Neural cell (in vitro differentiated cells): ENCODE results near the gene IP6K1. TPM values are rescaled to one million over a fixed set of nuclear protein-coding genes. Genes with fewer than 3 reads are reported as not detected.

Source experiments
- H2AFZ ChIP-seq: fragments of 200-600, 300-800 bp; sonication (generic), shearing (Covaris generic); 2 replicates; pipeline ENCODE4 v1.6.0; 2014; ENCODE audit warnings: low read depth, mild to moderate bottlenecking, antibody characterized with exemption, low read length, moderate library complexity
- H3F3A ChIP-seq: fragments of 200-600 bp; shearing (Covaris generic); 2 replicates; pipeline ENCODE4 v1.6.1; 2016; ENCODE audit warnings: mild to moderate bottlenecking, moderate library complexity, mixed read lengths, antibody characterized with exemption, low read length; ENCODE audit not compliant: insufficient read depth, poor library complexity, severe bottlenecking
- H3K27ac ChIP-seq: fragments of 200-600, 300-800 bp; sonication (generic), shearing (Covaris generic); 2 replicates; pipeline ENCODE4 v1.5.1; 2014; ENCODE audit warnings: mild to moderate bottlenecking, low read length, moderate library complexity
- H3K27me3 ChIP-seq: fragments of 300-800, 200-600 bp; sonication (generic), shearing (Covaris generic); 2 replicates; pipeline ENCODE4 v1.6.0; 2014; ENCODE audit warnings: mild to moderate bottlenecking, low read depth, low read length, moderate library complexity; ENCODE audit not compliant: insufficient read depth
- H3K36me3 ChIP-seq: fragments of 300-800, 200-600 bp; sonication (generic), shearing (Covaris generic); 2 replicates; pipeline ENCODE4 v1.5.1; 2014; ENCODE audit warnings: mild to moderate bottlenecking, antibody characterized with exemption, low read length, moderate library complexity; ENCODE audit not compliant: insufficient read depth
- H3K4me2 ChIP-seq: fragments of 300-800, 200-600 bp; sonication (generic), shearing (Covaris generic); 2 replicates; pipeline ENCODE4 v1.6.0; 2014; ENCODE audit warnings: mild to moderate bottlenecking, low read length
- H3K4me3 ChIP-seq: fragments of 300-800, 200-600 bp; sonication (generic), shearing (Covaris generic); 2 replicates; pipeline ENCODE4 v1.5.1; 2014; ENCODE audit warnings: mild to moderate bottlenecking, low read length, moderate library complexity
- H3K79me2 ChIP-seq: fragments of 200-600 bp; shearing (Covaris generic); replicated peaks from 2 replicates; pipeline ENCODE4 v1.6.0; 2014; ENCODE audit warnings: mild to moderate bottlenecking, low read length, moderate library complexity; ENCODE audit not compliant: insufficient read depth
- H3K9ac ChIP-seq: fragments of 300-800, 200-600 bp; sonication (generic), shearing (Covaris generic); 2 replicates; pipeline ENCODE4 v1.6.1; 2016; ENCODE audit warnings: mild to moderate bottlenecking, low read length, mixed read lengths
- H3K9me2 ChIP-seq: fragments of 200-600 bp; shearing (Covaris generic); 2 replicates; pipeline ENCODE4 v1.6.1; 2016; ENCODE audit warnings: mild to moderate bottlenecking, low read length, mixed read lengths; ENCODE audit not compliant: insufficient read depth
- H3K9me3 ChIP-seq: fragments of 200-600, 300-800 bp; sonication (generic), shearing (Covaris generic); 2 replicates; pipeline ENCODE4 v1.6.1; 2016; ENCODE audit warnings: mild to moderate bottlenecking, mixed run types, low read length, moderate library complexity, mixed read lengths
- H4K20me1 ChIP-seq: fragments of 200-600 bp; shearing (Covaris generic); 2 replicates; pipeline ENCODE4 v1.6.1; 2016; ENCODE audit warnings: mild to moderate bottlenecking, mixed run types; ENCODE audit not compliant: insufficient read depth
- EP300 ChIP-seq: fragments of 450-650 bp; conservative IDR thresholded peaks from 2 replicates; pipeline ENCODE4 v1.6.1; 2014; ENCODE audit warnings: antibody characterized with exemption, mild to moderate bottlenecking, moderate library complexity; ENCODE audit not compliant: poor library complexity, severe bottlenecking
- EZH2 ChIP-seq: fragments of 200-600, 300-800 bp; shearing (Covaris generic), sonication (generic); IDR thresholded peaks from 2 replicates; pipeline ENCODE4 v1.6.1; 2014; ENCODE audit warnings: antibody characterized with exemption, low read length, borderline replicate concordance, mild to moderate bottlenecking; ENCODE audit not compliant: insufficient read depth, poor library complexity, severe bottlenecking
- MXI1 ChIP-seq: fragments of 450-650 bp; conservative IDR thresholded peaks from 2 replicates; pipeline ENCODE4 v1.6.1; 2014; ENCODE audit warnings: antibody characterized with exemption, mild to moderate bottlenecking; ENCODE audit not compliant: poor library complexity, severe bottlenecking
- POLR2AphosphoS5 ChIP-seq: IDR thresholded peaks from 2 replicates; pipeline ENCODE4 v1.6.1; 2012
- RAD21 ChIP-seq: fragments of 450-650 bp; conservative IDR thresholded peaks from 2 replicates; pipeline ENCODE4 v1.6.1; 2014; ENCODE audit warnings: antibody characterized with exemption, mild to moderate bottlenecking, moderate library complexity
- SMC3 ChIP-seq: fragments of 450-650 bp; conservative IDR thresholded peaks from 2 replicates; pipeline ENCODE4 v1.6.1; 2014; ENCODE audit warnings: antibody characterized with exemption, mild to moderate bottlenecking, moderate library complexity; ENCODE audit not compliant: poor library complexity
- TAF1 ChIP-seq: IDR thresholded peaks from 2 replicates; pipeline ENCODE4 v1.6.1; 2012; ENCODE audit warnings: low read depth
- polyA plus RNA-seq: library from polyadenylated mRNA; depleted of rRNA; stranded (reverse); fragments of >200 nt; gene quantifications from 2 replicates; pipeline ENCODE4 v1.2.3, GENCODE V29; 2014
- TF ChIP-seq, protein P1 (sequence below): IDR thresholded peaks from 2 replicates; pipeline ENCODE4 v1.6.1; 2012; ENCODE audit warnings: borderline replicate concordance
- TF ChIP-seq, protein P2 (sequence below): fragments of 450-650 bp; IDR thresholded peaks from 2 replicates; pipeline ENCODE4 v1.5.1; 2014; ENCODE audit warnings: antibody characterized with exemption, mild to moderate bottlenecking, moderate library complexity; ENCODE audit not compliant: poor library complexity, severe bottlenecking

IP6K1 gene
- polyA plus RNA-seq, 1 donor from 2014 or later, result 52.7 TPM

DNA sequence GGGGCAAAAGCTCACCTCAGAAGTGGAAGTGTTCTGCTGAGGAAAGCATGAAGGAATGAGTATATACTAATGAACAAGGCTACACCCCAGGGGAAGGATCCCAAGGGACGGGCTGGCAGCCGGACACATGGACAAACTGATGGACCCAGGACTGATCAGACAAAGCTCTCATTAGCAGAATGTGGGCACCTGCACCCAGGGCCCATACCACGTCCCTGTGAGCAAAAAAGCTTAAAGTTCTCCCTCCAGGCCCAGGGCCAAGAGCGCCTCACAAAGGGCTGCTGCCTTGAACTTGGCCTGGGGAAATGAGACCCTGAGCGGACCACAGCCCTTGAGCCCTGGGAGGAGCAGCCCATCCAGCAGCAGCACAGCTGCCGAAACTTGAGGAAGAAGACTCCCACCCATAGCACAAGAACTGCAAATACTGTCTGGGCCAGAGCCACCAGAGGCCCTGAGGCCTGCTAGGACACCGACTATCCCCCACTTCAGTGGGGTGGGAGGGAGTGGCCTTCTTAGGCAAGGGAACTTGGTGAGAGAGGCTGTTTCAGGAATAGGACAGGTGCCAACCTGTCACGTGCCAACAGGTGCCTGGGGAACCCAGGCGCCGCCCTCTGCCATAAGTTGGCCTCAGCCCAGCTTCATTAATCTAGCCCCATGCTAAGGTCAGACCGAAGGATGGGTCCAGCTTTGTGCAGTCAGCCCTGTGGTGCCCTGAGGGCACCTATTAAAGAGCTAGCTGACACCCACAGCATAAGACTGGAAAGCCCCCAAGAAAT is 60.2 kb downstream of the IP6K1 start:
- no peaks in the 10 kb centered on the region for H3F3A ChIP-seq
- H3K36me3 ChIP-seq, result no peaks in the 10 kb centered on the region

DNA sequence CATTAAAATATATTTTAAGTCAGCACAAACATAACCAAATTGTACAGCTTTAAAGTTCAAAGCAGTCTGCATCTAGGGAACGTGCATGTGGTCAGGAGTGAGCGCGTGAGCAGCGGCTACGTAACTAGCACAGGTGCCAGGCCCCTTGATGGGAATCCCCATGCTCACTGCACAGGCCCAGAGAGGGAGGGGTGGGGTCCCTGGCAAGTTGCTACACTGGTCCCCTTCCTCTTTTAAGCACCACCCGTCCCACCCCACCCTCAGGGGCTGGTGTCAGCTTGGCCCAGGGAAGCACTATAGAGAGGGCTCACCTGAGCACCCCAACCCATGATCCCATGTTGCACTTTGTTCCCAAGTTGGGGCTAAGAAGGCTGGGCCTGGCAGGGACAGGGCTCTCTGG is 61.8 kb downstream of the IP6K1 start:
- H3F3A ChIP-seq, result no peaks in the 10 kb centered on the region
- H3K9ac ChIP-seq, result no peak overlapping the region
- no peaks in the 10 kb centered on the region for H3K79me2 ChIP-seq
- no peaks in the 10 kb centered on the region for H3K27me3 ChIP-seq
- H2AFZ ChIP-seq, result no peak overlapping the region
- H4K20me1 ChIP-seq, result no peaks in the 10 kb centered on the region
- peak overlapping the region; percentile 34 for H3K27ac ChIP-seq
- H3K9me2 ChIP-seq, result no peaks in the 10 kb centered on the region
- H3K36me3 ChIP-seq, result no peaks in the 10 kb centered on the region
- peak overlapping the region; percentile 84 for H3K4me2 ChIP-seq
- no peaks in the 10 kb centered on the region for H3K9me3 ChIP-seq
- H3K4me3 ChIP-seq, result peak overlapping the region; percentile 99
- TF ChIP-seq EP300 (no peak), MXI1 (no peak), EZH2 (no peak), RAD21 (no peak), POLR2AphosphoS5 (no peak), SMC3 (no peak), TAF1 (no peak)
- TF ChIP-seq, protein P1, sequence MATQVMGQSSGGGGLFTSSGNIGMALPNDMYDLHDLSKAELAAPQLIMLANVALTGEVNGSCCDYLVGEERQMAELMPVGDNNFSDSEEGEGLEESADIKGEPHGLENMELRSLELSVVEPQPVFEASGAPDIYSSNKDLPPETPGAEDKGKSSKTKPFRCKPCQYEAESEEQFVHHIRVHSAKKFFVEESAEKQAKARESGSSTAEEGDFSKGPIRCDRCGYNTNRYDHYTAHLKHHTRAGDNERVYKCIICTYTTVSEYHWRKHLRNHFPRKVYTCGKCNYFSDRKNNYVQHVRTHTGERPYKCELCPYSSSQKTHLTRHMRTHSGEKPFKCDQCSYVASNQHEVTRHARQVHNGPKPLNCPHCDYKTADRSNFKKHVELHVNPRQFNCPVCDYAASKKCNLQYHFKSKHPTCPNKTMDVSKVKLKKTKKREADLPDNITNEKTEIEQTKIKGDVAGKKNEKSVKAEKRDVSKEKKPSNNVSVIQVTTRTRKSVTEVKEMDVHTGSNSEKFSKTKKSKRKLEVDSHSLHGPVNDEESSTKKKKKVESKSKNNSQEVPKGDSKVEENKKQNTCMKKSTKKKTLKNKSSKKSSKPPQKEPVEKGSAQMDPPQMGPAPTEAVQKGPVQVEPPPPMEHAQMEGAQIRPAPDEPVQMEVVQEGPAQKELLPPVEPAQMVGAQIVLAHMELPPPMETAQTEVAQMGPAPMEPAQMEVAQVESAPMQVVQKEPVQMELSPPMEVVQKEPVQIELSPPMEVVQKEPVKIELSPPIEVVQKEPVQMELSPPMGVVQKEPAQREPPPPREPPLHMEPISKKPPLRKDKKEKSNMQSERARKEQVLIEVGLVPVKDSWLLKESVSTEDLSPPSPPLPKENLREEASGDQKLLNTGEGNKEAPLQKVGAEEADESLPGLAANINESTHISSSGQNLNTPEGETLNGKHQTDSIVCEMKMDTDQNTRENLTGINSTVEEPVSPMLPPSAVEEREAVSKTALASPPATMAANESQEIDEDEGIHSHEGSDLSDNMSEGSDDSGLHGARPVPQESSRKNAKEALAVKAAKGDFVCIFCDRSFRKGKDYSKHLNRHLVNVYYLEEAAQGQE, result no peak
- TF ChIP-seq, protein P2, sequence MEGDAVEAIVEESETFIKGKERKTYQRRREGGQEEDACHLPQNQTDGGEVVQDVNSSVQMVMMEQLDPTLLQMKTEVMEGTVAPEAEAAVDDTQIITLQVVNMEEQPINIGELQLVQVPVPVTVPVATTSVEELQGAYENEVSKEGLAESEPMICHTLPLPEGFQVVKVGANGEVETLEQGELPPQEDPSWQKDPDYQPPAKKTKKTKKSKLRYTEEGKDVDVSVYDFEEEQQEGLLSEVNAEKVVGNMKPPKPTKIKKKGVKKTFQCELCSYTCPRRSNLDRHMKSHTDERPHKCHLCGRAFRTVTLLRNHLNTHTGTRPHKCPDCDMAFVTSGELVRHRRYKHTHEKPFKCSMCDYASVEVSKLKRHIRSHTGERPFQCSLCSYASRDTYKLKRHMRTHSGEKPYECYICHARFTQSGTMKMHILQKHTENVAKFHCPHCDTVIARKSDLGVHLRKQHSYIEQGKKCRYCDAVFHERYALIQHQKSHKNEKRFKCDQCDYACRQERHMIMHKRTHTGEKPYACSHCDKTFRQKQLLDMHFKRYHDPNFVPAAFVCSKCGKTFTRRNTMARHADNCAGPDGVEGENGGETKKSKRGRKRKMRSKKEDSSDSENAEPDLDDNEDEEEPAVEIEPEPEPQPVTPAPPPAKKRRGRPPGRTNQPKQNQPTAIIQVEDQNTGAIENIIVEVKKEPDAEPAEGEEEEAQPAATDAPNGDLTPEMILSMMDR, result no peak

More for the DNA sequence above, 60.2 kb downstream of the IP6K1 start:
- H3K4me3 ChIP-seq, result no peak overlapping the region
- no peaks in the 10 kb centered on the region for H3K9me3 ChIP-seq
- H3K9ac ChIP-seq, result no peak overlapping the region
- H3K9me2 ChIP-seq, result no peaks in the 10 kb centered on the region
- no peaks in the 10 kb centered on the region for H3K27me3 ChIP-seq
- H2AFZ ChIP-seq, result no peak overlapping the region
- H3K27ac ChIP-seq, result no peak overlapping the region
- H3K4me2 ChIP-seq, result no peak overlapping the region
- no peak for TF ChIP-seq MXI1
- no peak for TF ChIP-seq EP300
- TF ChIP-seq SMC3, result no peak
- TF ChIP-seq, protein P2, result no peak
- TF ChIP-seq, protein P1, result no peak
- no peak for TF ChIP-seq TAF1
- no peak for TF ChIP-seq POLR2AphosphoS5
- no peak for TF ChIP-seq EZH2
- no peak for TF ChIP-seq RAD21
- H4K20me1 ChIP-seq, result no peaks in the 10 kb centered on the region
- H3K79me2 ChIP-seq, result no peaks in the 10 kb centered on the region
